Fibroblast of pulmonary artery (primary cell): ENCODE data around the gene CABP5.
"Not testable (repeated sequence)": the region's sequence is repeated elsewhere in the genome, so short reads cannot be mapped to it uniquely, and the experiment has no call there.

Source experiments
- DNase-seq: peaks from one replicate; pipeline ENCODE4 v3.0.0-alpha.2; 2010; ENCODE audit warnings: low read depth
- H3K4me3 ChIP-seq: replicated peaks from 2 replicates; pipeline ENCODE4 v1.5.1; 2011; ENCODE audit warnings: low read depth, mild to moderate bottlenecking, control low read depth, low read length, moderate library complexity
- CTCF ChIP-seq: IDR thresholded peaks from 2 replicates; pipeline ENCODE4 v1.5.1; 2011; ENCODE audit warnings: mild to moderate bottlenecking, control low read depth, low read length, inconsistent platforms; ENCODE audit errors: missing control alignments

CABP5 gene

GRCh38 chr19:48043675-48044258, at the start of gene CABP5:
CABP5 (minus strand) TSS chr19:48044079; CDS start chr19:48043922, 157 bp downstream.
- DNase-seq = no peak
- H3K4me3 ChIP-seq = no peak within 1 kb of the TSS
- TF ChIP-seq CTCF = no peak

DNA sequence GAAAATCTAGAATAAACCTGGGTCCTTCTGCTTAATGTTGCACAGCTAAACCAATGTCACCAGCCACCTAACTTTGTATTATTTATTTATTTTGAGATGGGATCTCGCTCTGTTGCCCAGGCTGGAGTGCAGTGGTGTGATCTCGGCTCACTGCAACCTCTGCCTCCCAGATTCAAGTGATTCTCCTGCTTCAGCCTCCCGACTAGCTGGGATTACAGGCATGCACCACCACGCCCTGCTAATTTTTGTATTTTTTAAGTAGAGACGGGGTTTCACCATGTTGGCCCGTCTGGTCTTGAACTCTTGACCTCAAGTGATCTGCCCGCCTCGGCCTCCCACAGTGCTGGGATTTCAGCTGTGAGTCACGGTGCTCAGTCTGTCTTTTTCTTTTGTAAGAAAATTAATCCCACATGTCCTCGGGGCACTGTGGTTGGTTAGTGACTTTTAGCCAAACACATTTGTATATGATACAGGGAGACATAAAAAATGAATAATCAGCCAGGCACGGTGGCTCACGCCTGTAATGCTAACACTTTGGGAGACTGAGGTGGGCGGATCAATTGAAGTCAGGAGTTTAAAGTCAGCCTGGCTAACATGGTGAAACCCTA, 47.3 kb upstream of the CABP5 start:
- not testable (repeated sequence) for H3K4me3 ChIP-seq
- DNase-seq = peak; percentile 25

GRCh38 chr19:48090281-48090802, 46.5 kb upstream of the CABP5 start:
- DNase-seq = no peak
- no peak overlapping the region for H3K4me3 ChIP-seq
- TF ChIP-seq CTCF = no peak

- DNase-seq, H3K4me3 ChIP-seq: not testable (repeated sequence)
These were observed 45.1 kb upstream of the CABP5 start for GRCh38 chr19:48088991-48089390.

GRCh38 chr19:48085904-48086864, 42.3 kb upstream of the CABP5 start:
- no peak overlapping the region for H3K4me3 ChIP-seq
- DNase-seq = no peak
- TF ChIP-seq CTCF = no peak

DNA sequence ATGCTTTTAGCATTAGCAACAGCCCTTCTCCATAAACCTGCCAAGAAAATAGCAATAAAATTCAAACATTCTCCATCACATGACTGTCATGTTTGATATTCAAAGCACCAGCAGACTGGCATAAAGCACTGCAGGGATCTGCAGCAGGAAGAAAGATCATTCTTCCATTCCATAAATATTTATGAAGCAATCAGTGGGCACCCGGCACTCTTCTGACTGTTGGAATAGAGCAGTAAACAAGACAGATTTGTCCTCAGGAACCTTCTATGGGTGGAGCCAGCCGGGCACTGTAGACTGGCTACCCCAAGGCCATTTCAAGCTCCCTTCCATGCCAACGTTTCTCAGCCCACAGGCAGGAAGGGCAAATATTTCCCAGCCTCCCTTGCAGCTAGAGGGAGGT, 41.2 kb upstream of the CABP5 start:
- TF ChIP-seq CTCF = no peak
- no peak for DNase-seq
- H3K4me3 ChIP-seq = no peak overlapping the region

DNA sequence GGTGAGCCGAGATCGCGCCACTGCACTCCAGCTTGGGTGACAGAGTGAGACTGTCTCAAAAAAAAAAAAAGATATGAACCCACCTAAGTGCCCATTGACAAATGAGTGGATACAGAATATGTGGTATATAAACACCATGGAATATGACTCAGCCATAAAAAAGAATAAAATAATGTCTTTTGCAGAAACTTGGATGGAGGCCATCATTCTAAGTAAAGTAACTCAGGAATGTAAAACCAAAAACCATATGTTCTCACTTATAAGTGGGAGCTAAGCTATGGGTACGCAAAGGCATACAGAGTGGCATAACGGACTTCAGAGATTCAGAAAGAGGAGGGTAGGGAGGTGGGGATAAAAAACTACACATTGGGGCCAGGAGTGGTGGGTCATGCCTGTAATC, 37.2 kb upstream of the CABP5 start:
- no peak for DNase-seq
- TF ChIP-seq CTCF = no peak
- no peak overlapping the region for H3K4me3 ChIP-seq

GRCh38 chr19:48070177-48070769, 26.4 kb upstream of the CABP5 start:
- H3K4me3 ChIP-seq, DNase-seq: not testable (repeated sequence)
